Smooth muscle cell of trachea (primary cell): Measurements from ENCODE around the gene SLC8A1. TPM values are rescaled to one million over a fixed set of nuclear protein-coding genes. Genes with fewer than 3 reads are reported as not detected.

ENCODE experiments used
- total RNA-seq: library from RNA; depleted of rRNA; stranded (reverse); fragments of >200 nt; gene quantifications from 2 replicates; pipeline ENCODE4 v1.2.1, GENCODE V29; 2014

SLC8A1 gene
- 71.3 and 80.3 TPM in 2 replicates for total RNA-seq

GRCh38 chr2:40451918-40452605 lies at the start of gene SLC8A1:
SLC8A1 (minus strand) TSS chr2:40452090.

